ENCODE data around the gene MYO16.

MYO16 gene

DNA sequence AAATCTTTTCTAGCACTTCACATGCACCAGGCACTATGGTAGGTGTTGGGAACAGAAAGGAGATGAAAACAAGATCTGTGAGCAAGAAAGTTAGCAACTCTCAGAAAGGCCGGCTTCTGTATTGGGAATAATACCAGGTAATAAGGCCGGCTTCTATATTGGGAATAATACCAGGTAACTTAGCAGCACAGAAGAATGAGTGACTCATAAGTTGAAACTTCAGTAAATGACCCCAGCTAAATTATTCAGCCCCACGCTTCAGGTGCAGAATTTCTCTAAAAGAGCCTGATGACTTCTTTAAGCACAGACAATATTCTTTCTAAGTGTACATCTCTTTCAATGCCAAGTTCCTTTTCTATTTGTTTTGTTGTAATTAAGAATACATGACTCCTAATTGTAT lies 151.3 kb downstream of the MYO16 start:
- no peaks in the 10 kb centered on the region for H3K4me1 ChIP-seq (ENCODE audit: control insufficient read depth, insufficient read depth, low read length)
- CTCF ChIA-PET: no interaction called here
- no peak overlapping the region for H3K27ac ChIP-seq (ENCODE audit: extremely low read depth, low read depth, low read length)
- POLR2A ChIA-PET: interaction anchor here (0.6 kb wide), 1 partner anchor 28 kb away, joined by 3 read pairs; no protein-coding TSS in a partner anchor
- H3K36me3 ChIP-seq (ENCODE audit: control insufficient read depth in 2 of 2, insufficient read depth in 1 of 2, low read length in 2 of 2): no peaks in the 10 kb centered on the region
- H3K9me3 ChIP-seq (ENCODE audit: control insufficient read depth, insufficient read depth, low read depth, low read length): no peaks in the 10 kb centered on the region
- TF ChIP-seq ZNF248 (tag by site-specific recombination; IDR thresholded peaks at IDR 0.05) (no peak), ZNF23 (tag by site-specific recombination; IDR thresholded peaks at IDR 0.05; ENCODE audit: borderline replicate concordance) (no peak), ZNF16 (tag by site-specific recombination; IDR thresholded peaks at IDR 0.05; ENCODE audit: low read depth) (no peak), ZFP3 (tag by site-specific recombination; IDR thresholded peaks at IDR 0.05; ENCODE audit: low read depth) (no peak), ZNF518A (tag by site-specific recombination; conservative IDR thresholded peaks at IDR 0.05; ENCODE audit: low read depth) (no peak), ZNF184 (tag by site-specific recombination; IDR thresholded peaks at IDR 0.05) (no peak), ZFP37 (tag by site-specific recombination; IDR thresholded peaks at IDR 0.05) (no peak), ZNF76 (tag by site-specific recombination; IDR thresholded peaks at IDR 0.05; ENCODE audit: borderline replicate concordance, low read depth) (no peak), REPIN1 (tag by site-specific recombination; IDR thresholded peaks at IDR 0.05; ENCODE audit: low read depth) (no peak), ZNF776 (tag by site-specific recombination; IDR thresholded peaks at IDR 0.05; ENCODE audit: borderline replicate concordance) (no peak), ZNF350 (tag by site-specific recombination; IDR thresholded peaks at IDR 0.05) (no peak), ZNF2 (tag by site-specific recombination; IDR thresholded peaks at IDR 0.05) (no peak), KLF1 (tag by site-specific recombination; IDR thresholded peaks at IDR 0.05) (no peak), ZNF223 (tag by site-specific recombination; IDR thresholded peaks at IDR 0.05) (no peak), ZNF664 (tag by site-specific recombination; IDR thresholded peaks at IDR 0.05) (no peak)
- TF ChIP-seq, protein P1, sequence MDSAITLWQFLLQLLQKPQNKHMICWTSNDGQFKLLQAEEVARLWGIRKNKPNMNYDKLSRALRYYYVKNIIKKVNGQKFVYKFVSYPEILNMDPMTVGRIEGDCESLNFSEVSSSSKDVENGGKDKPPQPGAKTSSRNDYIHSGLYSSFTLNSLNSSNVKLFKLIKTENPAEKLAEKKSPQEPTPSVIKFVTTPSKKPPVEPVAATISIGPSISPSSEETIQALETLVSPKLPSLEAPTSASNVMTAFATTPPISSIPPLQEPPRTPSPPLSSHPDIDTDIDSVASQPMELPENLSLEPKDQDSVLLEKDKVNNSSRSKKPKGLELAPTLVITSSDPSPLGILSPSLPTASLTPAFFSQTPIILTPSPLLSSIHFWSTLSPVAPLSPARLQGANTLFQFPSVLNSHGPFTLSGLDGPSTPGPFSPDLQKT (IDR thresholded peaks at IDR 0.05; ENCODE audit: borderline replicate concordance, low read depth, low read length): no peak
- no peak overlapping the region for H3K4me3 ChIP-seq (ENCODE audit: low read depth, low read length)

DNA sequence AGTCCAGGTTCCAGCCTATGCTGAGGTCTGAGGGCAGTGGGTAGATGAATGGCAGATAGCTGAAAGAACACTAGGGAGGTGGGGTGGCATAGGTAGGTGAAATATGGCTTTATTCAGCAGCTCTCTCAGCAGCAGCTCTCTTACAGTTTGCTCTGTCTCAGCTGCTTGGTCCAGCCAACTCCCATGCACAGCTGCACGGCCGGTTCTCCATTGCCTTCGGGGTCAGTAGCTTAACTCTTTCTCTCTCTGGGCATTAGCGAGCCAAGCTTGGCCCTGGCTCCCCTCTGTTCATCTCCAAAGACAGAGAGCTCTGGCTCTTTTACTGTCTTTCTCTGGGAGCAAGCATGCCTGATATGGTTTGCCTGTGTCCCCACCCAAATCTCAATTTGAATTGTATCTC lies 151.9 kb downstream of the MYO16 start:
- ChIA-PET POLR2A (interaction anchor here (0.6 kb wide), 1 partner anchor 27 kb away, joined by 3 read pairs; no protein-coding TSS in a partner anchor), CTCF (no interaction called here)
- no peak overlapping the region for H3K4me3 ChIP-seq (ENCODE audit: low read depth, low read length)
- no peaks in the 10 kb centered on the region for H3K4me1 ChIP-seq (ENCODE audit: control insufficient read depth, insufficient read depth, low read length)
- H3K36me3 ChIP-seq (ENCODE audit: control insufficient read depth in 2 of 2, insufficient read depth in 1 of 2, low read length in 2 of 2): no peaks in the 10 kb centered on the region
- H3K9me3 ChIP-seq (ENCODE audit: control insufficient read depth, insufficient read depth, low read depth, low read length): no peaks in the 10 kb centered on the region
- no peak overlapping the region for H3K27ac ChIP-seq (ENCODE audit: extremely low read depth, low read depth, low read length)
- TF ChIP-seq SP7 (tag by site-specific recombination; IDR thresholded peaks at IDR 0.05) (no peak), ZNF366 (tag by site-specific recombination; conservative IDR thresholded peaks at IDR 0.05) (no peak), KLF10 (tag by site-specific recombination; IDR thresholded peaks at IDR 0.05) (no peak), ZNF2 (tag by site-specific recombination; IDR thresholded peaks at IDR 0.05) (no peak), KLF1 (tag by site-specific recombination; IDR thresholded peaks at IDR 0.05) (no peak), ZNF302 (tag by site-specific recombination; IDR thresholded peaks at IDR 0.05; ENCODE audit: low read depth) (no peak), ZFHX2 (tag by site-specific recombination; conservative IDR thresholded peaks at IDR 0.05) (no peak), ZBTB1 (tag by site-specific recombination; IDR thresholded peaks at IDR 0.05) (no peak), ZSCAN5A (tag by site-specific recombination; IDR thresholded peaks at IDR 0.05) (no peak), ZNF768 (tag by site-specific recombination; IDR thresholded peaks at IDR 0.05) (no peak), ZBTB17 (tag by site-specific recombination; IDR thresholded peaks at IDR 0.05) (no peak), ZNF19 (tag by site-specific recombination; IDR thresholded peaks at IDR 0.05; ENCODE audit: low read depth) (no peak)
- TF ChIP-seq, protein P2, sequence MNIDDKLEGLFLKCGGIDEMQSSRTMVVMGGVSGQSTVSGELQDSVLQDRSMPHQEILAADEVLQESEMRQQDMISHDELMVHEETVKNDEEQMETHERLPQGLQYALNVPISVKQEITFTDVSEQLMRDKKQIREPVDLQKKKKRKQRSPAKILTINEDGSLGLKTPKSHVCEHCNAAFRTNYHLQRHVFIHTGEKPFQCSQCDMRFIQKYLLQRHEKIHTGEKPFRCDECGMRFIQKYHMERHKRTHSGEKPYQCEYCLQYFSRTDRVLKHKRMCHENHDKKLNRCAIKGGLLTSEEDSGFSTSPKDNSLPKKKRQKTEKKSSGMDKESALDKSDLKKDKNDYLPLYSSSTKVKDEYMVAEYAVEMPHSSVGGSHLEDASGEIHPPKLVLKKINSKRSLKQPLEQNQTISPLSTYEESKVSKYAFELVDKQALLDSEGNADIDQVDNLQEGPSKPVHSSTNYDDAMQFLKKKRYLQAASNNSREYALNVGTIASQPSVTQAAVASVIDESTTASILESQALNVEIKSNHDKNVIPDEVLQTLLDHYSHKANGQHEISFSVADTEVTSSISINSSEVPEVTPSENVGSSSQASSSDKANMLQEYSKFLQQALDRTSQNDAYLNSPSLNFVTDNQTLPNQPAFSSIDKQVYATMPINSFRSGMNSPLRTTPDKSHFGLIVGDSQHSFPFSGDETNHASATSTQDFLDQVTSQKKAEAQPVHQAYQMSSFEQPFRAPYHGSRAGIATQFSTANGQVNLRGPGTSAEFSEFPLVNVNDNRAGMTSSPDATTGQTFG (tag by site-specific recombination; IDR thresholded peaks at IDR 0.05; ENCODE audit: borderline replicate concordance): no peak

Data from HEK293 (cell line).